A549 (cell line): Measurements from ENCODE around the gene SLC26A8.

ENCODE experiments used
- CEBPB ChIP-seq, 2 experiments: fragments of >200 bp in 1 of 2; sonication (Bioruptor Twin) in 1 of 2; formaldehyde crosslinking in 1 of 2; IDR thresholded peaks; 2 replicates each; pipeline ENCODE4 v1.6.1; 2012 to 2016
- CHD2 ChIP-seq: fragments of 150-350 bp; IDR thresholded peaks from 2 replicates; pipeline ENCODE4 v1.6.1; 2014; ENCODE audit warnings: low read length; ENCODE audit not compliant: partially characterized antibody
- CTCF ChIP-seq: fragments of >200 bp; sonication (Bioruptor Twin); formaldehyde crosslinking; IDR thresholded peaks from 3 replicates; pipeline ENCODE4 v1.5.1; 2016
- EP300 ChIP-seq, 2 experiments: fragments of >200 bp; sonication (Bioruptor Twin); formaldehyde crosslinking; IDR thresholded peaks; 2 replicates in 1 of 2; 3 replicates in 1 of 2; pipeline ENCODE4 v1.6.1; 2016 to 2017
- FOSB ChIP-seq: fragments of 250-450 bp; sonication (Bioruptor Pico); IDR thresholded peaks from 2 replicates; pipeline ENCODE4 v1.5.0; 2020; ENCODE audit warnings: mild to moderate bottlenecking, moderate library complexity
- NFE2L2 ChIP-seq: fragments of 150-350 bp; conservative IDR thresholded peaks from 2 replicates; pipeline ENCODE4 v1.6.1; 2014; ENCODE audit warnings: low read length
- POLR2A ChIP-seq: IDR thresholded peaks from 2 replicates; pipeline ENCODE4 v1.6.1; 2012; ENCODE audit warnings: mild to moderate bottlenecking, low read length
- TP53 ChIP-seq: fragments of 250-450 bp; sonication (Bioruptor Pico); IDR thresholded peaks from 2 replicates; pipeline ENCODE4 v1.5.0; 2021; ENCODE audit warnings: mild to moderate bottlenecking, moderate library complexity
- TF ChIP-seq, protein P1 (sequence below): fragments of 200-600 bp; sonication (generic); IDR thresholded peaks from 2 replicates; pipeline ENCODE4 v1.6.1; 2016; ENCODE audit warnings: antibody characterized with exemption, mild to moderate bottlenecking, moderate library complexity

GRCh38 chr6:35984701-35985100 is 39.7 kb downstream of the SLC26A8 start:
- TF ChIP-seq CTCF (no peak), POLR2A (no peak), CHD2 (no peak), FOSB (no peak), EP300 (IDR thresholded peaks at IDR 0.05) (no peak), CEBPB (IDR thresholded peaks at IDR 0.05) (no peak), TP53 (CRISPR knock-in tag) (no peak), NFE2L2 (no peak)
- TF ChIP-seq, protein P1, sequence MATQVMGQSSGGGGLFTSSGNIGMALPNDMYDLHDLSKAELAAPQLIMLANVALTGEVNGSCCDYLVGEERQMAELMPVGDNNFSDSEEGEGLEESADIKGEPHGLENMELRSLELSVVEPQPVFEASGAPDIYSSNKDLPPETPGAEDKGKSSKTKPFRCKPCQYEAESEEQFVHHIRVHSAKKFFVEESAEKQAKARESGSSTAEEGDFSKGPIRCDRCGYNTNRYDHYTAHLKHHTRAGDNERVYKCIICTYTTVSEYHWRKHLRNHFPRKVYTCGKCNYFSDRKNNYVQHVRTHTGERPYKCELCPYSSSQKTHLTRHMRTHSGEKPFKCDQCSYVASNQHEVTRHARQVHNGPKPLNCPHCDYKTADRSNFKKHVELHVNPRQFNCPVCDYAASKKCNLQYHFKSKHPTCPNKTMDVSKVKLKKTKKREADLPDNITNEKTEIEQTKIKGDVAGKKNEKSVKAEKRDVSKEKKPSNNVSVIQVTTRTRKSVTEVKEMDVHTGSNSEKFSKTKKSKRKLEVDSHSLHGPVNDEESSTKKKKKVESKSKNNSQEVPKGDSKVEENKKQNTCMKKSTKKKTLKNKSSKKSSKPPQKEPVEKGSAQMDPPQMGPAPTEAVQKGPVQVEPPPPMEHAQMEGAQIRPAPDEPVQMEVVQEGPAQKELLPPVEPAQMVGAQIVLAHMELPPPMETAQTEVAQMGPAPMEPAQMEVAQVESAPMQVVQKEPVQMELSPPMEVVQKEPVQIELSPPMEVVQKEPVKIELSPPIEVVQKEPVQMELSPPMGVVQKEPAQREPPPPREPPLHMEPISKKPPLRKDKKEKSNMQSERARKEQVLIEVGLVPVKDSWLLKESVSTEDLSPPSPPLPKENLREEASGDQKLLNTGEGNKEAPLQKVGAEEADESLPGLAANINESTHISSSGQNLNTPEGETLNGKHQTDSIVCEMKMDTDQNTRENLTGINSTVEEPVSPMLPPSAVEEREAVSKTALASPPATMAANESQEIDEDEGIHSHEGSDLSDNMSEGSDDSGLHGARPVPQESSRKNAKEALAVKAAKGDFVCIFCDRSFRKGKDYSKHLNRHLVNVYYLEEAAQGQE: no peak
